ENCODE data around the gene C9orf153.
"Not testable (repeated sequence)": the region's sequence is repeated elsewhere in the genome, so short reads cannot be mapped to it uniquely, and the experiment has no call there.

The C9orf153 gene

GRCh38 chr9:86259557-86259956, at the start of gene C9orf153:
C9orf153 (minus strand) TSS chr9:86259657; CDS start chr9:86229603, 30,054 bp downstream.
- no peak for DNase-seq (ENCODE audit: low read depth in 2 of 2)

- DNase-seq (ENCODE audit: low read depth in 2 of 2) = no peak
Measured at GRCh38 chr9:86308687-86309086, 49.2 kb upstream of the C9orf153 start.

DNA sequence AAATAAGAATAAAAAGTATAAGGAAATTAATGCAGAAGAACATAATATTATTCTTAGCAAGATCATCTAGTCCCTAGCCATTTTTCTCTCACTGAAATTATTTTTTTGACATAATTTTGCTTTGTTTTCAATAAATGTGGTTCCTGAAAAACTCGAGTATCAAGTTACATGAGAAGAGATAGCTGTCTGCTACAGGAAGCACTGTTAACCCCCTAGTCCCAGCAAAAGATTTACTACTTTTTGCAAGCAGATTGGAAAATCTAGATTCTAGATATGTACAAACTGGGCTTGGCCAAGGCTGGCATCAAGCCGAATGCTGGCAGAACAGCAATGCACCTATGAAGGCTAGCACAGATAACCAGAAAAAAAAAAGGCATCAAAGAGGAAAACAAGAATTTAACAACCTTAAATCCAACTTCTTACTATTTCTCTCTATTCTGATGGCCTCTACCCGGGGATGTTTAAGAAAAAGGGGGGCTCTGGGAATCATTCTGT, 44.8 kb upstream of the C9orf153 start:
- DNase-seq (ENCODE audit: low read depth in 2 of 2) = no peak

DNA sequence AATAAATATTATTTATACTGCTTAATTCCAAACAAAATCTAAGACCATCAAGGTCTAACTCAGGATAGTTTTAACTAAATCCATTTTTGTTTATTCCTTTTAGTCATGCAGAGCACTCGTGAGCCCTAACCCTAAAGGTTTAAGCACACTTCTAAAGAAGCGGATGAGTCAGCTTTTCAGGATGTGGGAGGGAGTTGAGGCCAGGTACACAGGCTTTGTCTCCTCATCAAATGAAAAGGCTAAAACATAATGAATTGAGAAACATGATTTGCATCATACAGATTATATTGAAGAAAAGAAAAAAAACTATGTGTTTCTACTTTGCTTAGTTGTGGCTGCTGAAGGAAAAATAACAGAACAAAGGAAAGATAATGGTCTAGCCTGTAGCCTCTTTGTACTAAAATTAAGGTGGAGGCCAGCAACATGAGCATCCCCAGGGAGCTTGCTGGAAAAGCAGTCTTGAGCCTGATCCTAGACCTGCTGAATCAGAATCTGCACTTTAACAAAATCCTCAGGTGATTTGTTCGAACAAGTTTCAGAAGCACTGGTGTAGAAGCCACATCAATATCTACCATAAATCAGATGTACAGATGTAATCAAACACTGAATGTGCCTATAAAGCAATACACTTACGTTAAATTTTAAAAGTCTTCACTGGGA, 44.0 kb upstream of the C9orf153 start:
- no peak for DNase-seq (ENCODE audit: low read depth in 2 of 2)

DNA sequence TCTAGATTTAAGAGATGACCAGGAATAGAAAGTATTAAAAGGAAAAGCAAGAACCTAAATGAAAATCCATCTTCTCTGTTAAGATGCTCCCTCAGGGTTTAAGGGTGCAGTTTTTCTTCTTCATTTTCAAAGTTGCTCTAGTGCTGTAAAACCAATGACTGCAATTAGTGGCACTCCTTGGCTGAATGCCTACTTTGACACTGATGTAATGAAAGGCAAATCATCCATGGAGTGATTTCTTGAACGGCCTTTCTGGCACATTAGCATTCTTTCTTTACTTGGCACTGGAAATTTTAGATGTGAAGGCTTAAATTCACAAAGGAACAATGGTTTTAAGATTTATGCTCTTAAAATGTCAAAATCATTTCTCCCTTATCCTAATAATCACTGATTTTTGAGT, 42.2 kb upstream of the C9orf153 start:
- no peak for DNase-seq (ENCODE audit: low read depth in 2 of 2)

DNA sequence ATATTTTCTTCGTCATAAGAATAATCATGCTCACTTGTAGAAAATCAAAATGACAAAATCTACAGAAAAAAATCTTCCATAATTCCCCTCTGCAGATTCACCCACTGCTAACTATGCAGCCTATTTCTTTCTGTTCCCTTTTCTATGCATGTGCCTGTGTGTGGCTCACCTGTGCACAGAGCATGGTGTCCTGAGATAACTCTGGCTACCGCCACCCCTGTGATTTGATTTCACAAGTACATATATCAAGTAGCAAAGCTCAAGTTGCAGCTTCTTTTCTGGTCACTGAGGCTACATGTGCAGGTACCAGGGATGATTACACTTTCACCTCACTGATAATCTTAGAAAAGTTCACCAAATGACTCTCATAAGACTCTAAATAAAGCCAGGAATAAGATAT, 41.2 kb upstream of the C9orf153 start:
- DNase-seq (ENCODE audit: low read depth in 2 of 2) = no peak

DNA sequence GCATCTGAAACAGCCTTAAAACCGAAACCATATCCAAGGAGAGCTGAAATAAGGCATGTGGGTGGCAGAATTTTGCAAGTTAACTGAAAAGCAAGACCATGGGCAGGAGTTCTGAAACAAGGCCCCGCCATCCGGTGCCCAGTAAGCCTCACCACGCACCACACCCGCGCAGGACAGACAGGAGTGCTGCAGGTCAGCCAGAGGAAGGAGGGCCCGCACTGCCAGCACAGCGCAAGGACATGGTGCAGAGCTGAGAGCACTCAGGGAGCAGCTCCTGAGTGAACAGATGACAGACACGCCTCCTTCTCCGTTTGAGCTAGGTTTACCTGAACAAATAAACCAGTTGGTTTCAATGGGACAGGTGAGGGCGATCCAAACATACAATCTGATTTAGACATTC, 39.4 kb upstream of the C9orf153 start:
- DNase-seq (ENCODE audit: low read depth in 2 of 2) = no peak

DNA sequence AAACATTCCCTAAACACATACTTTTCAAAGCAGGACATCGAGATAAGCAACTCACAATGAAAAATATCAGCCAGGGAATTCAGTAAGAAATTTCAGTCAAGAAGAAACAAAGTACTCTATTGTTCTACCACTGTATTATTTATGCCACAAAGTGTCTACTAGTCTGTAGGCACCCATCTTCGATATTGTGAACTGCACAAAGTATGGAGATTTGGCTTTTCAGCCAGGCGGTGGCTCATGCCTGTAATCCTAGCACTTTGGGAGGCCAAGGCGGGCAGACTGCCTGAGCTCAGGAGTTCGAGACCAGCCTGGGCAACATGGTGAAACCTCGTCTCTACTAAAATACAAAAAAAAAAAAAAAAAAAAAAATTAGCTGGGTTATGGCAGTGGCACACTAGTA, 30.9 kb upstream of the C9orf153 start:
- DNase-seq (ENCODE audit: low read depth in 2 of 2) = not testable (repeated sequence)

DNA sequence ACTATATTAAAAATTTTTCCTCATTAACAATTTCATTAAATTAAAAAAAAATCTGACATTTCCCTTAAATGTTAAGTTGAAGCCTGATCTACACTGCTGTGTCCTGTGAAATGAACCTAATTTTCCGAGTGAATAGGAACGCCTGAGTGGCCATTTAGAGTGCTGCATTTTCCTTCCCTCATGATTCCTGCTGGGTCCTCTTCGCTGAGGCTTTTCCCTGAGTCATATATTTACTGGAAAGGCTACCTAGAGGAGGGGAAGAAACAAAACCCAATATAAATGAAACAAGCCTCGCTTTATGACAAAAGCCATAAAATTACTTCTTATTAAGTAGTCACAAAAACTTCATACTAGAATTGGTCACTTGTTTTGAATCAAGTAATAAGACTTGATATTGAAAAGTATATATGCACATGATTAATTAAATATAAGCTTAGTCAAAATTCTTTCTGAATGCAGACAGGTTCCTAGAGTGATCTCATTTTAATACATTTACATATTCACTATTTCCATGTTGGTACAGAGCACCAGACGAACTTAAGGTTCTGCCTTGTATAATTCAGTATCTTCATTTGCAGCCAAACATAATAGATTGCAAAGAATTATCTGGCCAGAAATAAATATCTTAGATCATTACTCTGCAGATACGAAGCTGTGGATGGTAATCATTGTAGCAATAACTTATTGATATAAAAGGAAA, 29.2 kb upstream of the C9orf153 start:
- no peak for DNase-seq (ENCODE audit: low read depth in 2 of 2)

GRCh38 chr9:86287013-86287412, 27.6 kb upstream of the C9orf153 start:
- DNase-seq (ENCODE audit: low read depth in 2 of 2) = peak; percentile 31 to 32

GRCh38 chr9:86286278-86286677, 26.8 kb upstream of the C9orf153 start:
- DNase-seq (ENCODE audit: low read depth in 2 of 2) = no peak

GRCh38 chr9:86285261-86285660, 25.8 kb upstream of the C9orf153 start:
- no peak for DNase-seq (ENCODE audit: low read depth in 2 of 2)

GRCh38 chr9:86282979-86283535, 23.6 kb upstream of the C9orf153 start:
- DNase-seq (ENCODE audit: low read depth in 2 of 2) = peak; percentile 24 to 31

GRCh38 chr9:86282077-86282978, 22.9 kb upstream of the C9orf153 start, which contains the start of gene ISCA1:
ISCA1 (minus strand) TSS chr9:86282538; CDS start chr9:86282458, 80 bp downstream.
- peak; percentile 79 for DNase-seq (ENCODE audit: low read depth in 2 of 2)

DNA sequence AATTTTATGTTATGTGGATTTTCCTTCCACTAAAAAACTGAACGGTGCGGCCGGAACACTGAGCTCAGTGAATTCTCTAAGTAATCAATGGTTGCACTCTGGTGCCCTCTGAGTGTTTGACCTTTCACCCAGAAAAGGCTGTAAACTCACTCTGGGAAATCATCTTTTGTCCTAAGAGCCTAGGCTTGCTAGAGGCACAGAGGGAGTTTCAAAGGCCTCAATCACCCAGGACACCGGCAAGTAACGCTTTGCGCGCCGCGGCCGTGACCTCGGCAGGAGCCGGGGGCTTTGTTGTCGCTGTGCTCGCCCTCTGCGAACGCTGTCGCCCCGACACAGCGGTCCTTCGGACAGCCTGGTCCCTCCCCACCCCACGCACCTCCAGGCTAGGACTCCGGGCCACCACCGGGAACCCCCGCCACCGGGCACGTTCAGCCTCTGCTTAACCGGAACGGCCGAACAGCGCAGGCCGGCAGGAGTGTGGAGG, 22.2 kb upstream of the C9orf153 start:
- no peak for DNase-seq (ENCODE audit: low read depth in 2 of 2)

DNA sequence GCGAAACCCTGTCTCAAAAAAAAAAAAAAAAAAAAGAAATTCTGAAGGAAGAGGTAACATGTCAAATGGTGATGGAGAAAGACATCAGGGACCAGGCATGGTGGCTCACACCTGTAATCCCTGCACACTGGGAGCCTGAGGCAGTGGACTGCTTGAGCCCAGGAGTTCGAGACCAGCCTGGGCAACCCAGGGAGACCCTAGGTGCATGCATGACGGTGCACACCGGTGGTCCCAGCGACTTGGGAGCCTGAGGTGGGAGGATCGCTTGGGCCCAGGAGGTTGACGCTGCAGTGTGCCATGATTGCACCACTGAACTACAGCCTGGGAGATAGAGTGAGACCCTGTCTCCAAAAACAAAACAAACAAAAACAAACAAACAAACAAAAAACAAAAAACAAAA, 21.1 kb upstream of the C9orf153 start:
- no peak for DNase-seq (ENCODE audit: low read depth in 2 of 2)

DNA sequence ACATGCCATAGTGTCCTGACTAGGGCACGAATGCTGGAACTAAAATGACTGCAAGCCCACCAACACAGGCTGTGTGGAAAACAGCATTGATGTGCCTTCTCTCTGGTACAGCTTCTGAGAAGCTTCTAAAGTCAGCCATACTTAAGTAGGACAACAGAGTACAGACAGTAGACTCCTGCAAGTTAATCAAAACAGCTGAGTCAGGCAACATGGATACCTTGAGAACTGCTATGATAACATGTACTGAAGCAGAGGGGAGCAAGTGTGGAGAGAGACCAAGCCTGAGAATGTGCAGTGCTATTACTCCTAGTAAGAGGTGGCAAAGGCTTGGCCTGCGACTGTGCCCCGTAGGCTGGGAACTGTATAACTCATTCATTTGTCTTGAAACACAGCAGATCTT, 20.4 kb upstream of the C9orf153 start:
- DNase-seq (ENCODE audit: low read depth in 2 of 2) = no peak

DNA sequence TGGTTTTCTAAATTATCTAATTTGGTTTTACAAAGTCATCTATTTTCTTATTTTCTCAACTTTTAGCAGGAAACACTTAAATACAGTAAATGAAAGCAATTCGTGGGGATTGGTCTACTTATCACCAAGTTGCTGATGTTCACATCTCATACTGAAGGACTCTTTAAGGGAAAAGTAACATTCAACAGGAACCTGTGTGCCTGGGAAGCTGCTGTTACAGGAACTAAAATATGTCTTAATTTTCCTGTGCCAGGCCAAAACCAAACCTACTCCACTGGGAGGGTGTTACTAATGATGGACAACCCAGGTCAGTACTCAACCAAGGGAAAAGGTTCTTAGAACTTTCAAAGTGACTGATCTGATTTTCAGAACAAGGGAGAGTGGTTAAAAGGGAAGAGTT, 17.6 kb upstream of the C9orf153 start:
- DNase-seq (ENCODE audit: low read depth in 2 of 2) = no peak

- no peak for DNase-seq (ENCODE audit: low read depth in 2 of 2)
Measured at GRCh38 chr9:86275962-86276361, 16.5 kb upstream of the C9orf153 start.

GRCh38 chr9:86274821-86275643, 15.6 kb upstream of the C9orf153 start:
- DNase-seq (ENCODE audit: low read depth in 2 of 2) = no peak

DNA sequence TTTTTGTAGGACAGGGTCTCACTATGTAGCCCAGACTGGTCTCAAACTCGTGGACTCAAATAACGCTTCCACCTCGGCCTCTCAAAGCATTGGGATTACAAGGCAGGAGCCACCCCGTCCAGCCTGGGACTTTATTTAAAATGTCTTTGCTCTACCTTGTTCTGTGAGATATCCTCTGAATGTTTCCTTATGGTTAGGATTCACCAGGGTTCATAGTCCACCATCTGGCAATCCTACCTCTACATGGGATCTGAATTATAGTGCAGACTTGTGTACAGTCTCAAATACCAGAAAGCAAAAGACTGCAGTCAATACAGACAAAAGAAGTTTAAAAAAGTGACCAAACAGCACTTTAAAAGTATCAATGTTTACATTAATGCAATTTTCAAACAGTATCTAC, 12.8 kb upstream of the C9orf153 start:
- no peak for DNase-seq (ENCODE audit: low read depth in 2 of 2)
